Colonic mucosa (tissue), 4 donors: ENCODE data around the gene CPXM2. TPM values are rescaled to one million over a fixed set of nuclear protein-coding genes. Genes with fewer than 3 reads are reported as not detected.

Experiments used
- DNase-seq: peaks from one replicate; pipeline ENCODE4 v3.0.0-alpha.2; 2020
- H3K27ac ChIP-seq: fragments of 200-600 bp; one replicate; pipeline ENCODE4 v1.8.0; 2021
- H3K27me3 ChIP-seq: fragments of 200-600 bp; one replicate; pipeline ENCODE4 v1.8.0; 2021
- H3K36me3 ChIP-seq: fragments of 200-600 bp; one replicate; pipeline ENCODE4 v1.8.0; 2021
- H3K4me1 ChIP-seq: fragments of 200-600 bp; one replicate; pipeline ENCODE4 v1.8.0; 2021; ENCODE audit warnings: mild to moderate bottlenecking
- H3K4me3 ChIP-seq: fragments of 200-600 bp; one replicate; pipeline ENCODE4 v1.8.0; 2021
- H3K9ac ChIP-seq, 2 donors: one replicate each; pipeline ENCODE4 v1.7.0; 2013; ENCODE audit warnings: control low read depth in 2 of 2, low read depth in 2 of 2, low read length in 2 of 2
- H3K9me3 ChIP-seq: fragments of 200-600 bp; one replicate; pipeline ENCODE4 v1.8.0; 2021
- intact Hi-C: fragments of 100-400 bp; cut with DNase I; formaldehyde crosslinking; loops from one replicate; pipeline ENCODE4 v1.14.1; 2022
- total RNA-seq, 2 donors: library from RNA; stranded (reverse); fragmentation: NEBNext Ultra II Directional in 1 of 2; extraction: Animal tissue kit (Norgen Biotek cat#: 25700) in 1 of 2; gene quantifications; one replicate each; pipeline ENCODE4 v1.2.1, GENCODE V29; 2021
- TF ChIP-seq, protein P1 (sequence below): fragments of 200-600 bp; IDR thresholded peaks from one replicate; pipeline ENCODE4 v1.8.0; 2022; ENCODE audit warnings: antibody characterized with exemption, mild to moderate bottlenecking
- donor health status: healthy.
- donor health status: DM: no; HTN: no; CAD: no.
- donor health status: DM: no; HTN: no; CAD: no.

Gene CPXM2
- total RNA-seq, 2 donors from 2014 or later = 5.8 to 12.9 TPM

DNA sequence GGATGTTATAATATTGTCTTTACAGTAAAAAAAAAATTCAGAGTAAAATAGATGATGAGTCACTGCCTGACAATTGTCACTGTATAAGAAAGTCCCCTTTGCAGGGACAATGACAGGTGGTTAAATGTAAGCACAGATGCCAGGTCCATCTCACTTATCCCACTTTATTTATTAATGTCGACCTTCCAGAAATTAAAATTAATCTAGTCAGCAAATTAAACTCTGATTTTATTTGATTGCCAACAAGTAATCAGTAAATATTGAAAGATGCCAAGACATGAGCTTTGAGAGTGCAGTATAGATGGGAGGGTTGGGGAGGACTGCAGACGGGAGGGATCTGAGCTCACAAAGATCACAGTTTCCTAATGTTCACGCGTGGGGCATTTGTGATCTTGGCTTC, 50.9 kb downstream of the CPXM2 start:
- Histone ChIP-seq H3K27ac (no peak overlapping the region), H3K4me1 (no peaks in the 10 kb centered on the region), H3K9ac (no peak overlapping the region), H3K36me3 (no peaks in the 10 kb centered on the region), H3K27me3 (no peaks in the 10 kb centered on the region), H3K4me3 (no peak overlapping the region), H3K9me3 (no peaks in the 10 kb centered on the region)
- TF ChIP-seq, protein P1, sequence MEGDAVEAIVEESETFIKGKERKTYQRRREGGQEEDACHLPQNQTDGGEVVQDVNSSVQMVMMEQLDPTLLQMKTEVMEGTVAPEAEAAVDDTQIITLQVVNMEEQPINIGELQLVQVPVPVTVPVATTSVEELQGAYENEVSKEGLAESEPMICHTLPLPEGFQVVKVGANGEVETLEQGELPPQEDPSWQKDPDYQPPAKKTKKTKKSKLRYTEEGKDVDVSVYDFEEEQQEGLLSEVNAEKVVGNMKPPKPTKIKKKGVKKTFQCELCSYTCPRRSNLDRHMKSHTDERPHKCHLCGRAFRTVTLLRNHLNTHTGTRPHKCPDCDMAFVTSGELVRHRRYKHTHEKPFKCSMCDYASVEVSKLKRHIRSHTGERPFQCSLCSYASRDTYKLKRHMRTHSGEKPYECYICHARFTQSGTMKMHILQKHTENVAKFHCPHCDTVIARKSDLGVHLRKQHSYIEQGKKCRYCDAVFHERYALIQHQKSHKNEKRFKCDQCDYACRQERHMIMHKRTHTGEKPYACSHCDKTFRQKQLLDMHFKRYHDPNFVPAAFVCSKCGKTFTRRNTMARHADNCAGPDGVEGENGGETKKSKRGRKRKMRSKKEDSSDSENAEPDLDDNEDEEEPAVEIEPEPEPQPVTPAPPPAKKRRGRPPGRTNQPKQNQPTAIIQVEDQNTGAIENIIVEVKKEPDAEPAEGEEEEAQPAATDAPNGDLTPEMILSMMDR = no peak
- intact Hi-C loops = no loop called here
- DNase-seq = no peak

DNA sequence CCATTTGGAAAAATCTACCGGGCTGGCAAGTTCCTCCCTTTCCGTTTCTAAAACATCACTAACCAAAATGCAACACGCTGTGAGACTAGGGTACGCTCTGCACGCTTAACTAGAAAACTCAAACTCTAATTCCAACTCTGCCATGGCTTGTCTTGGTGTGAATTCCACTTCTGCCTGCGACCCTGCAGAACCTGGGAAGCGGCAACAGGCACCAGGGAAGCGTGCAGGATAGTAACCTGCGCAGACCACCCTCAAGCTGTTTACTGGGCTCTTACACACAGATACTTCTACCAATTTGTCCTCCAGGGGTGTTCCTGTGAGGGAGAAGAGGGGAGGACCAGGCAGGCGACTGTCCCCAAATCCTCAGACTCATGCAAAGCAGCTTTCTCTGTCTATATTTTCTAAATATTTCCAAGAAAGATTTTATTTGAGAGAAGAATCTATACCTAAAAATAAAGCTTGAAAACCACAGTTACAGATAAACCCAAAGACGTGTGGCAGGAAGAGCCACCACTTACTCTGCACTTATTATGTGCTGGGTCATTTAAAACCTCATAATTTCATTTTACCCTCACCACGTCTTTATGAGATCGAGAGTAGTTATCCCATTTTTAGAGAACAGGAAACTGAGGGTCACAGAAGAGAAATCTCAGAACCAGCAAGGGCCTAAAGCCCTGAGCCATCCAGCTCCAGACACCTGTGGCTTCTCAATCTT, 52.9 kb downstream of the CPXM2 start:
- Histone ChIP-seq H3K27me3 (no peaks in the 10 kb centered on the region), H3K4me3 (no peak overlapping the region), H3K27ac (no peak overlapping the region), H3K9me3 (no peaks in the 10 kb centered on the region), H3K9ac (no peak overlapping the region), H3K36me3 (no peaks in the 10 kb centered on the region), H3K4me1 (no peaks in the 10 kb centered on the region)
- TF ChIP-seq, protein P1 = no peak
- intact Hi-C loops = no loop called here
- DNase-seq = no peak

DNA sequence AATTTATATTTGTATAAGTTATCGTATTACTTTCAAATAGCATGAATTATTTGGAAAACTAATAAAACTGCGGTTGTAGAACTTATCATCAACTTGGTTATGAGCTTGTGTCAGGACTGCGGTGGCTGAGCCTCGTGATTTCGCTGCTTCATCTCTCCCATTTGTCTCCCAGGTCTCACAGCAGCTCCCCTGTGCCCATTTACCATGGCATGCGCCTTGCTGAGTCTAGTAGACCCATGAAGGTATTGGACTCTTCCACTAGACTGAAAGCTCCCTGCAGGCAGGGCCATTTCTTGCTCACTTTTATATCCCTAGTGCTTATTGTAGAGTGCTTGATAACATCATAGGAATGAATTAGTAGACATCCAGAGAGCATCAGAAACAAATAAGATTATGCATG, 53.9 kb downstream of the CPXM2 start:
- DNase-seq = no peak
- Histone ChIP-seq H3K9me3 (no peaks in the 10 kb centered on the region), H3K9ac (no peak overlapping the region), H3K27me3 (no peaks in the 10 kb centered on the region), H3K36me3 (no peaks in the 10 kb centered on the region), H3K4me1 (no peaks in the 10 kb centered on the region), H3K4me3 (no peak overlapping the region), H3K27ac (no peak overlapping the region)
- TF ChIP-seq, protein P1 = no peak
- intact Hi-C loops = no loop called here

DNA sequence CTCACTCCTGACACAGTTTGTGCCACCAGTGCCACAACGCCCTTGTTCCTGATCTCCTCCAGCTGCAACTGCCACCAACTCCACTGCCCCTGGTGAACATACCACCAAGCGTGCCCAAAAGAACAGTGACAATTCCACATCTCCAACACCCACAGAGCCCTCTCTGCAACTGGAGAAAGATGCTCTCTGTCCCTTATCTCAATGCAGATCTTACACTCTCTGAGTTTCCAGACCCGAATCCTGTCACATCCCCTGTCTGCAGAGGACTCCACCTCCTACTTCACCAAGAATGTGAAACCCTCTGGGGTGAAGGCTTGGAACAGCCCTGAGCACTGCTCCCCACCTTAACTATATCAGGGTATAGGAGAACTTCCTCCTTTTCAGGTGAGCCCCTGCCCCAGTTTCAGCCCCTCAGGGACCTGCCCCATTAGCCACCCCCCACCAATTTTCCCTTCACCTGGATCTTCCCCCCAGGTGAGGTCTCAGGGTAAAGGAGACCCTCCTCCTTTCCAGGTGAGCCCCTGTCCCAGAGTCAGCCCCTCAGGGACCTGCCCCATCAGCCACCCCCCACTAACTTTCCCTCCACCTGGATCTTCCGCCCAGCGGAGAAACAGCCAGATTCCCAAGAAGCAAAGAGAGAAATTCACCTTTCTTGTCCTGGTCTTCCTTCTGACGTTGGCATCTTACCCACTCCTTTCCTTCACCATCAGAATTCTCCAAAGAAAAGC, 55.0 kb downstream of the CPXM2 start:
- Histone ChIP-seq H3K27ac (no peak overlapping the region), H3K9ac (no peak overlapping the region), H3K4me1 (no peaks in the 10 kb centered on the region), H3K9me3 (no peaks in the 10 kb centered on the region), H3K36me3 (no peaks in the 10 kb centered on the region), H3K27me3 (no peaks in the 10 kb centered on the region), H3K4me3 (no peak overlapping the region)
- intact Hi-C loops = no loop called here
- TF ChIP-seq, protein P1 = no peak
- no peak for DNase-seq

DNA sequence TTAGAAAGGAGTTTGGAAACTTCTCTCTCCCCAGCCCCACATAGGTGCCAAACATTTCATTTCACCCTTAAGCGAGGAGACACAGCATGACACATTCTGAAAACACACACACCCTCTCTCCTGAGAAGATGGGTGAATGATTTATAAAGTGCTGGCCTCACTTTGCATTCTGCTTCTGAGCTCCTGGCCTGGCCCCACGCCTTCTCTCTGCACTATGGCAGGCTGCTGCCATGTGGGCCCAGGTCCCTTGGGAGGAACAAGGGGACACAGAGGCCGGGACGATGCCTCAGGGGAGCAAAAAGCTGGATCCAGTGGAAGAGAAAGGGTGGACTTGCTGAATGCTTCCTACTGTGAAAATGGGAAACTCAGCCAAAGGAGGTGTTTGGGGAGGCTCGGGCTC, 56.0 kb downstream of the CPXM2 start:
- no peaks in the 10 kb centered on the region for H3K27me3 ChIP-seq
- intact Hi-C loops = no loop called here
- H3K4me3 ChIP-seq = no peak overlapping the region
- H3K27ac ChIP-seq = no peak overlapping the region
- H3K9ac ChIP-seq = no peak overlapping the region
- TF ChIP-seq, protein P1 = no peak
- H3K36me3 ChIP-seq = no peaks in the 10 kb centered on the region
- DNase-seq = no peak
- H3K9me3 ChIP-seq = no peaks in the 10 kb centered on the region
- no peaks in the 10 kb centered on the region for H3K4me1 ChIP-seq
